GM21529 (cell line): ENCODE data around the gene GNB3.

Source experiments
- ATAC-seq: cut with Tn5 transposase; IDR thresholded peaks from one replicate; pipeline ENCODE4 v1.9.1; 2021; ENCODE audit not compliant: unreplicated experiment

The GNB3 gene

GRCh38 chr12:6823182-6824084, 17.3 kb upstream of the GNB3 start:
- ATAC-seq: no peak

- no peak for ATAC-seq
Observed at GRCh38 chr12:6824085-6824775, 16.5 kb upstream of the GNB3 start.

GRCh38 chr12:6824901-6825381, 15.8 kb upstream of the GNB3 start:
- ATAC-seq: no peak

GRCh38 chr12:6825398-6826124, 15.2 kb upstream of the GNB3 start:
- no peak for ATAC-seq

- no peak for ATAC-seq
Observed at GRCh38 chr12:6826125-6826733, 14.5 kb upstream of the GNB3 start.

GRCh38 chr12:6826734-6827436, 13.8 kb upstream of the GNB3 start:
- ATAC-seq: no peak

GRCh38 chr12:6827437-6827911, 13.3 kb upstream of the GNB3 start:
- no peak for ATAC-seq

- no peak for ATAC-seq
Observed at GRCh38 chr12:6827982-6828780, 12.5 kb upstream of the GNB3 start, which contains the start of gene P3H3. TSS of gene P3H3 (plus strand) at chr12:6828407. CDS start at chr12:6828441, 34 bp downstream.

- ATAC-seq: no peak
Observed at GRCh38 chr12:6828781-6829535, 11.8 kb upstream of the GNB3 start.

GRCh38 chr12:6829536-6830220, 11.0 kb upstream of the GNB3 start:
- no peak for ATAC-seq

GRCh38 chr12:6830286-6830890, 10.3 kb upstream of the GNB3 start:
- ATAC-seq: no peak

GRCh38 chr12:6830999-6831398, 9.7 kb upstream of the GNB3 start:
- no peak for ATAC-seq

- no peak for ATAC-seq
Observed at GRCh38 chr12:6831450-6831995, 9.2 kb upstream of the GNB3 start.

- no peak for ATAC-seq
Observed at GRCh38 chr12:6832125-6832524, 8.6 kb upstream of the GNB3 start.

GRCh38 chr12:6833189-6833890, 7.4 kb upstream of the GNB3 start:
- no peak for ATAC-seq

- ATAC-seq: no peak
Observed at GRCh38 chr12:6834254-6834653, 6.5 kb upstream of the GNB3 start.

GRCh38 chr12:6834873-6835272, 5.9 kb upstream of the GNB3 start:
- no peak for ATAC-seq
